ENCODE results near the gene GINS1.

The GINS1 gene

GRCh38 chr20:25477014-25477882 lies 69.8 kb downstream of the GINS1 start:
- no peak for DNase-seq (ENCODE audit: low read depth)
- TF ChIP-seq CTCF (conservative IDR thresholded peaks at IDR 0.05; ENCODE audit: control insufficient read depth, insufficient read depth, low read depth, low read length), result no peak
- H3K4me3 ChIP-seq (ENCODE audit: control insufficient read depth, low read depth, low read length), result no peak overlapping the region

DNA sequence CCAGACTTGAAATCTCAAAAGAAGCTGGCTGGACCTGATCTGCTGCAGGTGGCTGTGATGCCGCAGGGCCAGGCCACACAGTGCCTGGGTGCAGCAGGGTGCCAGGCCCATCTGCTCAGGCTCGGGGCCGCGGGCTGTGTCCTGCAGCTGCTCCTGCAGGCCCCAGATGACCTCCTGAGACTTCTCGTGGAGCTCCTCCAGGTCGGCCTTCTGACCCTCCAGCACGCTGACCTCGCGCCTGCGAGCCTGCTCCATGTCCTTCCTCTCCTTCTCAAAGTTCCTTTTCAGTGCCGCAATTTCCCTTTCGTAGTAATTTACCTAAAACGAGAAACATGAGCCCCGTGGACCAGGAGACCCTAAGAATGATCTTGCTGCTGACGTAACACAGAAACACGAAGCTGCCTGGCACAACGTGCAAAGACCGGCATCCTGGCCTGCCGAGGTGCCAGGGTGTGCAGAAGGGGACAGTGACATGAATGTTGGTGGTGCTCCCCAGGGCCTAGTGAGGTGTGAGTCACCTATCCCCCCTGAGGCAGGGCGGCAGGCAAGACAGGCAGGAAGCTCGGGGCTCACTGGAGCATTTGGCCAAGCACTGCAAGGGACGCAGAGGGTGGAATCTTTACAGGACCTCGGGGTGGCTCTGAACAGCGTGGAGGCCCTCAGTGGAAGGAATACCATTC lies 71.6 kb downstream of the GINS1 start:
- no peak overlapping the region for H3K4me3 ChIP-seq (ENCODE audit: control insufficient read depth, low read depth, low read length)
- no peak for DNase-seq (ENCODE audit: low read depth)
- TF ChIP-seq CTCF (conservative IDR thresholded peaks at IDR 0.05; ENCODE audit: control insufficient read depth, insufficient read depth, low read depth, low read length), result no peak

- no peak for DNase-seq (ENCODE audit: low read depth)
- H3K4me3 ChIP-seq (ENCODE audit: control insufficient read depth, low read depth, low read length), result no peak overlapping the region
- no peak for TF ChIP-seq CTCF (conservative IDR thresholded peaks at IDR 0.05; ENCODE audit: control insufficient read depth, insufficient read depth, low read depth, low read length)
Measured at GRCh38 chr20:25479638-25480037, 72.2 kb downstream of the GINS1 start.

GRCh38 chr20:25480156-25480555 lies 72.7 kb downstream of the GINS1 start:
- DNase-seq (ENCODE audit: low read depth), result no peak
- no peak for TF ChIP-seq CTCF (conservative IDR thresholded peaks at IDR 0.05; ENCODE audit: control insufficient read depth, insufficient read depth, low read depth, low read length)
- H3K4me3 ChIP-seq (ENCODE audit: control insufficient read depth, low read depth, low read length), result no peak overlapping the region

DNA sequence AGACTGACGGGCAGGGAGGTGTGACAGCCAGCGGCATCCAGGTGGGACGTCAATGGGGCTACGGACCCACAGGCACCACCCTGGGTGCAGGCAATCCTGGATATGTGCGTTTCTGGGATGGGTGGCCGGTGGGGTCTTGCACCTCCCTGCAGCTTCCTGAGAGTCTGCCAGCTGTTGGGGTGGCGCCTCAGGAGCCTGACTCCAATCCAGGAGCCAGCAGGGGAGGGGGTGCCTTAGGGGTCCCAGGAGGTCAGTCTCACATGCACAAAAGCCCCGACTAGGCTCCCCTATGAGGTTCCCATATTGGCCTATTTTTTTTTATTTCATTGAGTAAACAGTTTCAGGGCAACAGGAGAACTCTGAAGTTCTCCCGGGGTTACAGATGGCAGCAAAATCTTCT lies 73.3 kb downstream of the GINS1 start:
- DNase-seq (ENCODE audit: low read depth), result no peak
- TF ChIP-seq CTCF (conservative IDR thresholded peaks at IDR 0.05; ENCODE audit: control insufficient read depth, insufficient read depth, low read depth, low read length), result no peak
- H3K4me3 ChIP-seq (ENCODE audit: control insufficient read depth, low read depth, low read length), result no peak overlapping the region

DNA sequence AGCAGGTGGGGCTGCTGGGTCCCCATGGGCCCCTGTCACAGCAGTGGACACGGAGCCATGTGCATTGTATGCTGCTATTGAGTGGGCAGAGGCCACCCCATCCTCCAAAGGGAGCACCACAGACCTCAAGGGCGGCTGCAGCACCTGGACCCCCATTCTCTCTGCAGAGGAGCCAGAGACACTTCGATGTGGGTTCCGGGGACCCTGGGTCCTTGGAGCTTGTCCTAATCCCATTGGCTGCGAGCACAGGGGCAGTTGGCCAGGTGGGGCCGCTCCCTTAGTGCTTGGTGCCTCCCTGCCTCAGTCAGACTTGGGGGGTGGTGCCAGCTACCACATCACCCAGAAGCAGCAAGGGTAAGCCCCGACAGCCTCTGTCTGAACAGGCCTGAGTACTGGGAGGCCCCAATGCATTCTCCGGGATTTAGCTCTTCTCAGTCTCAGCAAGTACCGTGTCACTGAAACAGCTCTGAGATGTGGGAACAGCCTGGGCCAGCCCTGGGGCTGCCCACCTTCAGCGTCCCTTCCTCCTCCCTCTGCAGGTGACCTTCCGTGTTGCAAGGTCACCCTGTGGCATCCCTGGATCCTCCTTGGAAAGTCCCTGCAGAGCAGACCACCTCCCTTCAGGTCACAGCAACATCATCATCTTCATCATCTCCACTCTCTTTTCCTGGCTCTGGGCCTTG lies 73.9 kb downstream of the GINS1 start:
- DNase-seq (ENCODE audit: low read depth), result no peak
- no peak for TF ChIP-seq CTCF (conservative IDR thresholded peaks at IDR 0.05; ENCODE audit: control insufficient read depth, insufficient read depth, low read depth, low read length)
- H3K4me3 ChIP-seq (ENCODE audit: control insufficient read depth, low read depth, low read length), result no peak overlapping the region

All from fibroblast of mammary gland (primary cell).